Upper lobe of left lung (tissue), 6 donors: ENCODE measurements around the gene FHOD3. TPM values are rescaled to one million over a fixed set of nuclear protein-coding genes. Genes with fewer than 3 reads are reported as not detected.

Experiments used
- ATAC-seq, 2 donors: fragments of 200-7000 bp; cut with Tn5 transposase; one replicate each; pipeline ENCODE4 v1.9.1; 2022; ENCODE audit warnings: mild to moderate bottlenecking in 2 of 2, moderate library complexity in 2 of 2; ENCODE audit not compliant: low FRiP score in 2 of 2
- DNase-seq, 2 donors: peaks; one replicate each; pipeline ENCODE4 v3.0.0-alpha.2; 2019 to 2020
- H3K27ac ChIP-seq, 4 donors: fragments of 200-600 bp; sonication (generic); one replicate each; pipeline ENCODE4 v1.5.1; 2016 to 2019
- H3K27me3 ChIP-seq, 4 donors: fragments of 200-600 bp; sonication (generic); one replicate each; pipeline ENCODE4 v1.5.1; 2017 to 2019
- H3K36me3 ChIP-seq, 4 donors: fragments of 200-600 bp; sonication (generic); one replicate each; pipeline ENCODE4 v1.5.1; 2016 to 2019
- H3K4me1 ChIP-seq, 4 donors: fragments of 200-600 bp; sonication (generic); one replicate each; pipeline ENCODE4 v1.5.1; 2018 to 2019
- H3K4me3 ChIP-seq, 4 donors: fragments of 200-600 bp; sonication (generic); one replicate each; pipeline ENCODE4 v1.5.1; 2017 to 2019; ENCODE audit warnings: mild to moderate bottlenecking in 2 of 4, moderate library complexity in 1 of 4
- H3K9me3 ChIP-seq, 4 donors: fragments of 200-600 bp; sonication (generic); one replicate each; pipeline ENCODE4 v1.5.1; 2018 to 2019
- CTCF ChIP-seq, 6 experiments: fragments of 450-650 bp in 4 of 6; fragments of 200-600 bp in 2 of 6; sonication (generic) in 2 of 6; IDR thresholded peaks; one replicate each; pipeline ENCODE4 v1.5.1; 2016 to 2019; ENCODE audit warnings: antibody characterized with exemption in 6 of 6
- EP300 ChIP-seq, 4 donors: sonication (generic); formaldehyde crosslinking; IDR thresholded peaks; one replicate each; pipeline ENCODE4 v1.5.1; 2017; ENCODE audit warnings: antibody characterized with exemption in 4 of 4, control low read depth in 2 of 4
- POLR2A ChIP-seq, 4 donors: fragments of 450-650 bp; IDR thresholded peaks; one replicate each; pipeline ENCODE4 v1.5.1; 2016 to 2017; ENCODE audit warnings: antibody characterized with exemption in 4 of 4, mild to moderate bottlenecking in 2 of 4
- POLR2AphosphoS5 ChIP-seq, 2 donors: sonication (generic); formaldehyde crosslinking; IDR thresholded peaks; one replicate each; pipeline ENCODE4 v1.5.1; 2017; ENCODE audit warnings: antibody characterized with exemption in 2 of 2
- WGBS, 2 donors: methylation state at CpG; one replicate each; pipeline ENCODE4 v1.1.5; 2017 to 2018; 5-methylcytosine and 5-hydroxymethylcytosine counted together
- total RNA-seq, 6 donors: library from RNA; depleted of rRNA in 4 of 6; stranded (reverse); fragments of >200 nt in 4 of 6; gene quantifications; one replicate each; pipeline versions ENCODE4 v1.1.0 to v1.2.1, GENCODE V29; 2016 to 2021
- donor health status: DM: no; HTN: no; CAD: no; lungs with moderate emphysema.
- donor health status: DM: no; HTN: yes; CAD: no; lungs with severe emphysema.

Gene FHOD3
- total RNA-seq, 6 donors from 2014 or later: 0.40 to 4.8 (median 2.8) TPM

DNA sequence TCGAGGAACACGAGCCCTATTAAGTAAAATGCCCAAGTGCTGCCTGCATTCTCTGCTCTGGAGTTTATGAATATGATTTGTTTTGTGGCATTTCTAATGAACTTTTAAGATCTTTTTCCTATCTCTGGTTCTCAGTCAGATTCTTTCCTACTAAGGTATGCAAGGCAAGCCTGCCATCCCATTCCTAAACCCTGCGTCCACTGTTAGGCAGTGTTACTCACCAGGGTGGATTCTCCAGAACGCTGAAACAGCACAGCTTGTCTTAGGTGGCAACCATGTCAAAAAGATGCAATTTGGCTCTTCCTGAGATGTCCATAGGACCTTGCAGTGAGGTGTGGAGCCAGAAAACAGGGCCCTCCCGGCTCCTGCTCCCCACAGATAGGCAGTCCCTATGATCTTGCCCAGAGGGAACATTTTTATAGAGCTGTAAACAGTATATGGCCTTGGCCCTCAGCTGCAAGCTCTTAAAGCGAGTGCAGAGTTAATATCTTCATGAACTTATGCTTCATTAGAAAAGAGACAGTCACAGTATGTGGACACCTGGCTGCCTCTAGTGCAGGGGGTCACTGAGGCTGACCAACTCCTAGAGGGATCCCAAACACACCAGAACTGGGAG, 446.9 kb downstream of the FHOD3 start:
- peak in 1 of 2 donors; percentile 22 for ATAC-seq
- H3K9me3 ChIP-seq: no peaks in the 10 kb centered on the region
- no peaks in the 10 kb centered on the region for H3K27me3 ChIP-seq
- H3K27ac ChIP-seq: no peak overlapping the region
- 77 to 91% methylated on average over 6 of the region's 6 CpGs for WGBS, 2 donors
- no peaks in the 10 kb centered on the region for H3K4me1 ChIP-seq
- DNase-seq: no peak
- H3K4me3 ChIP-seq: no peak overlapping the region
- no peaks in the 10 kb centered on the region for H3K36me3 ChIP-seq
- no peak for TF ChIP-seq EP300 (IDR thresholded peaks at IDR 0.05)
- no peak for TF ChIP-seq POLR2A (IDR thresholded peaks at IDR 0.05)
- no peak for TF ChIP-seq POLR2AphosphoS5 (IDR thresholded peaks at IDR 0.05)
- no peak for TF ChIP-seq CTCF (IDR thresholded peaks at IDR 0.05)

GRCh38 chr18:36745219-36745975, 447.9 kb downstream of the FHOD3 start:
- no peak for TF ChIP-seq CTCF (IDR thresholded peaks at IDR 0.05)
- no peak for TF ChIP-seq POLR2A (IDR thresholded peaks at IDR 0.05)
- TF ChIP-seq POLR2AphosphoS5 (IDR thresholded peaks at IDR 0.05): no peak
- TF ChIP-seq EP300 (IDR thresholded peaks at IDR 0.05): no peak
- DNase-seq: peak in 1 of 2 donors; percentile 28
- ATAC-seq: peak in 1 of 2 donors; percentile 32
- no peak overlapping the region for H3K27ac ChIP-seq
- no peak overlapping the region for H3K4me3 ChIP-seq
- H3K36me3 ChIP-seq: no peaks in the 10 kb centered on the region
- no peaks in the 10 kb centered on the region for H3K9me3 ChIP-seq
- 86 to 93% methylated on average over 25 of the region's 25 CpGs for WGBS, 2 donors
- no peaks in the 10 kb centered on the region for H3K4me1 ChIP-seq
- no peaks in the 10 kb centered on the region for H3K27me3 ChIP-seq

DNA sequence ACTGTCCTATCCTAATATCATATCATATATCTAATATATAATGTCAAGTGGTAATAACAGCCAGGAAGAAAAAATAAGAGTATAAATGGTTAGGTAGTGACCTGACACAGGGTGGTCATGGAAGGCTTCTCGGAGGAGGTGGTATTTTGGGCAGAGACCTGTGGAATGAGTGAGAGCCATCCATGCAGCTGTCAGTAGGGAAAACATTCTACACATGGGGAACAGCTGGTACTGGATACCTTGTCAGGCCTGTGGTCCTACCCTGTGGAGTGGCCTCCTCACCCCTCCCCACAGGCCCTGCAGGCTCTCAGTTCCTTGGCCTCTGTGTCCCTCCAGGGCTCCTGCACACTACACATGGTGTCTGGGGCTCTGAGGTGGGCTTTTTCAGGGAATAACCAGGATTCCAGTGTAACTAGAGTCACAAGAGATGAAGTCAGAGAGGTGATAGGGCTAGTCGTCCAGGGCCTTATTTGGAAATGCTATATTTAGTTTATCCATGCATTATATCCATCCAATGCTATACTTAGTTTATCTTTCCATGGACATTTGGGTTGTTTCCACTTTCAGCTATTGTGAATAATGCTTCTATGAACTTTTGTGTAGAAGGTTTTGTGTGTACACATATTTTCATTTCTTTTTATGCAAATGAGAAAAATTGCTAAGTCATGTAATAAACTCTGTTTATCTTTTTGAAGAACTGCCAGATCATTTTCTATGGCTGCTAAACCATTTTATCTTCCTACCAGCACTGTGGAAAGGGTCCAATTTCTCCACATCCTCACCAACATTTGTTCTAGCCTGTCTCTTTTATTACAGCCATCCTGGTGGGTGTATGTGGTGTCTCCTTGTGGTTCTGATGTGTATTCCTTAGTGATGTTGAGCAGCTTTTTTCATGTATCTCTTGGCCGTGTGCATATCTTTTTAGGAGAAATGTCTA, 455.7 kb downstream of the FHOD3 start:
- H3K36me3 ChIP-seq: no peaks in the 10 kb centered on the region
- DNase-seq: no peak
- WGBS, 2 donors: 64 to 66% methylated on average over 3 of the region's 3 CpGs

GRCh38 chr18:36756242-36756641, 458.7 kb downstream of the FHOD3 start:
- TF ChIP-seq EP300 (IDR thresholded peaks at IDR 0.05) (no peak), POLR2AphosphoS5 (IDR thresholded peaks at IDR 0.05) (no peak), CTCF (IDR thresholded peaks at IDR 0.05) (no peak), POLR2A (IDR thresholded peaks at IDR 0.05) (no peak)
- no peak for DNase-seq
- Histone ChIP-seq H3K27ac (no peak overlapping the region), H3K9me3 (no peaks in the 10 kb centered on the region), H3K36me3 (no peaks in the 10 kb centered on the region), H3K27me3 (no peaks in the 10 kb centered on the region), H3K4me3 (no peak overlapping the region), H3K4me1 (peaks cover 0 to 15% (median 6%) of the 10 kb centered on the region in 4 donors)
- WGBS, 2 donors: 62 to 65% methylated on average over 4 of the region's 4 CpGs
- peak in 1 of 2 donors; percentile 54 for ATAC-seq

More for the DNA sequence above, 455.7 kb downstream of the FHOD3 start:
- Histone ChIP-seq H3K27ac (no peak overlapping the region), H3K4me3 (no peak overlapping the region), H3K9me3 (no peaks in the 10 kb centered on the region), H3K27me3 (no peaks in the 10 kb centered on the region), H3K4me1 (peaks cover 0 to 12% (median 3%) of the 10 kb centered on the region in 4 donors)
- TF ChIP-seq EP300 (IDR thresholded peaks at IDR 0.05): no peak
- no peak for TF ChIP-seq CTCF (IDR thresholded peaks at IDR 0.05)
- no peak for TF ChIP-seq POLR2A (IDR thresholded peaks at IDR 0.05)
- no peak for TF ChIP-seq POLR2AphosphoS5 (IDR thresholded peaks at IDR 0.05)
- no peak for ATAC-seq
